HepG2 (cell line): ENCODE measurements around the gene SEPHS2. TPM values are rescaled to one million over a fixed set of nuclear protein-coding genes. Genes with fewer than 3 reads are reported as not detected.

Experiments used
- ATRX ChIP-seq: sonication (generic); formaldehyde crosslinking; IDR thresholded peaks from 2 replicates; pipeline ENCODE4 v1.4.0; 2020; ENCODE audit warnings: missing genetic modification reagents, borderline replicate concordance
- CCAR2 ChIP-seq: fragments of 200-400 bp; formaldehyde crosslinking; optimal IDR thresholded peaks from 2 replicates; pipeline ENCODE3; 2018; ENCODE audit warnings: low read depth, mild to moderate bottlenecking, low read length, moderate library complexity
- CERS6 ChIP-seq: sonication (generic); formaldehyde crosslinking; IDR thresholded peaks from 2 replicates; pipeline ENCODE4 v1.5.0; 2020; ENCODE audit warnings: missing genetic modification reagents
- FOSL2 ChIP-seq: sonication (generic); formaldehyde crosslinking; IDR thresholded peaks from 2 replicates; pipeline ENCODE4 v1.4.0; 2020; ENCODE audit warnings: missing genetic modification reagents
- HMG20A ChIP-seq: IDR thresholded peaks from 2 replicates; pipeline ENCODE4 v1.6.1; 2016; ENCODE audit warnings: borderline replicate concordance
- HNF1B ChIP-seq: sonication (generic); formaldehyde crosslinking; IDR thresholded peaks from 2 replicates; pipeline ENCODE4 v1.5.1; 2020; ENCODE audit warnings: mild to moderate bottlenecking, moderate library complexity, missing genetic modification reagents
- KDM6A ChIP-seq: IDR thresholded peaks from 2 replicates; pipeline ENCODE4 v1.6.1; 2016; ENCODE audit warnings: low read depth
- KLF13 ChIP-seq: sonication (generic); formaldehyde crosslinking; IDR thresholded peaks from 2 replicates; pipeline ENCODE4 v1.4.0; 2020; ENCODE audit warnings: mild to moderate bottlenecking, missing genetic modification reagents
- RFX3 ChIP-seq: IDR thresholded peaks from 2 replicates; pipeline ENCODE4 v1.6.1; 2016; ENCODE audit warnings: missing biosample characterization, missing genetic modification reagents
- ZBTB25 ChIP-seq: IDR thresholded peaks from 2 replicates; pipeline ENCODE4 v1.6.1; 2018; ENCODE audit warnings: missing genetic modification reagents
- ZBTB8A ChIP-seq: sonication (generic); formaldehyde crosslinking; IDR thresholded peaks from 2 replicates; pipeline ENCODE4 v1.4.0; 2020; ENCODE audit warnings: mild to moderate bottlenecking, low read depth, missing genetic modification reagents, borderline replicate concordance
- ZFP91 ChIP-seq: sonication (generic); formaldehyde crosslinking; IDR thresholded peaks from 2 replicates; pipeline ENCODE4 v1.9.0; 2022; ENCODE audit warnings: missing genetic modification reagents, mild to moderate bottlenecking, borderline replicate concordance
- ZNF468 ChIP-seq: sonication (generic); formaldehyde crosslinking; IDR thresholded peaks from 2 replicates; pipeline ENCODE4 v1.8.0; 2022; ENCODE audit warnings: mild to moderate bottlenecking, moderate library complexity, missing genetic modification reagents
- ZNF557 ChIP-seq: sonication (generic); formaldehyde crosslinking; IDR thresholded peaks from 2 replicates; pipeline ENCODE4 v1.4.0; 2020; ENCODE audit warnings: missing genetic modification reagents
- ZNF567 ChIP-seq: sonication (generic); formaldehyde crosslinking; IDR thresholded peaks from 2 replicates; pipeline ENCODE4 v1.8.1; 2023; ENCODE audit warnings: mild to moderate bottlenecking, missing genetic modification reagents, borderline replicate concordance
- ZNF607 ChIP-seq: sonication (generic); formaldehyde crosslinking; IDR thresholded peaks from 2 replicates; pipeline ENCODE4 v1.5.1; 2020; ENCODE audit warnings: missing genetic modification reagents, mild to moderate bottlenecking, borderline replicate concordance
- ZNF775 ChIP-seq: sonication (generic); formaldehyde crosslinking; IDR thresholded peaks from 2 replicates; pipeline ENCODE4 v1.4.0; 2020; ENCODE audit warnings: missing genetic modification reagents, mild to moderate bottlenecking, moderate library complexity, borderline replicate concordance
- ZNF883 ChIP-seq: sonication (generic); formaldehyde crosslinking; IDR thresholded peaks from 2 replicates; pipeline ENCODE4 v1.5.1; 2020; ENCODE audit warnings: mild to moderate bottlenecking, missing genetic modification reagents; ENCODE audit errors: not compliant biosample characterization
- polyA plus RNA-seq, 8 experiments: library from polyadenylated mRNA; depleted of rRNA in 3 of 8; stranded (reverse) in 7 of 8; unstranded in 1 of 8; fragments of >200 nt; fragmentation: Illumina TruSeq in 4 of 8; extraction: Trizol in 4 of 8; gene quantifications; 2 replicates each; pipeline versions ENCODE4 v1.2.1 to v1.2.3, GENCODE V29; 2011 to 2016; ENCODE audit warnings: low read depth in 4 of 8, missing spikeins in 1 of 8, mixed read lengths in 1 of 8; ENCODE audit not compliant: insufficient read depth in 1 of 8
- total RNA-seq, 5 experiments: library from RNA; depleted of rRNA; stranded (reverse); fragments of >200 nt; fragmentation: Illumina TruSeq; extraction: Trizol; gene quantifications; 2 replicates each; pipeline ENCODE4 v1.2.3, GENCODE V29; 2016; ENCODE audit warnings: low read depth in 1 of 5
- TF ChIP-seq, protein P1 (sequence below): sonication (generic); formaldehyde crosslinking; IDR thresholded peaks from 2 replicates; pipeline ENCODE4 v1.8.0; 2022; ENCODE audit warnings: missing genetic modification reagents, mild to moderate bottlenecking, moderate library complexity, borderline replicate concordance
- TF ChIP-seq, protein P2 (sequence below): sonication (generic); formaldehyde crosslinking; IDR thresholded peaks from 2 replicates; pipeline ENCODE4 v1.8.0; 2022; ENCODE audit warnings: missing genetic modification reagents, low read depth, mild to moderate bottlenecking, borderline replicate concordance

SEPHS2 gene
- total and polyA plus RNA-seq, 2 of the 13 experiments (the other 11 are each of a cell fraction or from before 2014, with no cell fraction given) = 20.7 to 127 TPM

DNA sequence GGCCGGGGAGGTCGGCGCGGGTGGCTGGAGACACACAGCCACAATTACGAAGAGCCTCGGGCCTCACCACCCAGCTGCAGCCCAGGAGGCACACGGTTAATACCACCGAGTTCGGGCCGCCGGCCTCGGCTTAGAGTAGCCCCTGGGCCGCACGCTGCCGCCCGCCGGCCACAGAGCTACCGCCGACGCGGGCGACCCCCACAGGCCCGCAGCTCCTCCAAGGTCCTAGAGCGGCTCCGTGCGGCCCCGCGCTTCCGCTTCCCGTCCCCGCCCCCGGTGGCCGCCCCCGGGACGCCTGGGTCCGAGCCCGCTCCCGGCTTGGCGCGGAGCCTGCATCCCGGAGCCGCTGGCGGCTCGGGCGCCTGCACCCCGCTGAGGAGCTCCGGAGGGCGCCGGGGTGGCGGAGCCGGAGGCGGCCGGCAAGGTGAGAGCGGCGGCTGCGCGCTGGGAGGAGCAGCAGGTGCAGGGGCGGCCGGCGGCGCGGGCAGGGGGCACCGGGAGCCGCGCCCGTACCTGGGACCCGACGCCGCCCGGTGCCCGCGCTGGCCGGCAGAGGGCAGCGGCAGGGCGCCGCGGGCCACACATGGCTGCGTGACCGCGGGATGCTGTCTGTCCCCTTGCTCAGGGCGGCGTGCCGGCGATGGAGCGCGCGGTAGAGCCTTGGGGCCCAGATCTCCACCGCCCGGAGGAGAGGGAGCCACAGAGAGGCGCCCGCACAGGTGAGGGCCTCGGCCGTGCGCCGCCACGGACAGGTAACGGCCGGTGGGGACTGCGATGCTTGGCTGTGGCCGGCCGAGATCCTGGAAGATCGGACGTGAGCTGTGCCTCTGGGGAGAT is 50.3 kb downstream of the SEPHS2 start, which contains the start of gene ZNF48 (continued):
- peak; percentile 94 for TF ChIP-seq ZFP91 (CRISPR knock-in tag)
- TF ChIP-seq ATRX (CRISPR knock-in tag) = no peak
- TF ChIP-seq, protein P1, sequence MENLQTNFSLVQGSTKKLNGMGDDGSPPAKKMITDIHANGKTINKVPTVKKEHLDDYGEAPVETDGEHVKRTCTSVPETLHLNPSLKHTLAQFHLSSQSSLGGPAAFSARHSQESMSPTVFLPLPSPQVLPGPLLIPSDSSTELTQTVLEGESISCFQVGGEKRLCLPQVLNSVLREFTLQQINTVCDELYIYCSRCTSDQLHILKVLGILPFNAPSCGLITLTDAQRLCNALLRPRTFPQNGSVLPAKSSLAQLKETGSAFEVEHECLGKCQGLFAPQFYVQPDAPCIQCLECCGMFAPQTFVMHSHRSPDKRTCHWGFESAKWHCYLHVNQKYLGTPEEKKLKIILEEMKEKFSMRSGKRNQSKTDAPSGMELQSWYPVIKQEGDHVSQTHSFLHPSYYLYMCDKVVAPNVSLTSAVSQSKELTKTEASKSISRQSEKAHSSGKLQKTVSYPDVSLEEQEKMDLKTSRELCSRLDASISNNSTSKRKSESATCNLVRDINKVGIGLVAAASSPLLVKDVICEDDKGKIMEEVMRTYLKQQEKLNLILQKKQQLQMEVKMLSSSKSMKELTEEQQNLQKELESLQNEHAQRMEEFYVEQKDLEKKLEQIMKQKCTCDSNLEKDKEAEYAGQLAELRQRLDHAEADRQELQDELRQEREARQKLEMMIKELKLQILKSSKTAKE (CRISPR knock-in tag) = no peak; the same call in 1 of the 2 replicates
- peak; percentile 80 for TF ChIP-seq ZNF567
- peak; percentile 39; the same call in 1 of the 2 replicates for TF ChIP-seq ZNF468 (CRISPR knock-in tag)
- TF ChIP-seq, protein P2, sequence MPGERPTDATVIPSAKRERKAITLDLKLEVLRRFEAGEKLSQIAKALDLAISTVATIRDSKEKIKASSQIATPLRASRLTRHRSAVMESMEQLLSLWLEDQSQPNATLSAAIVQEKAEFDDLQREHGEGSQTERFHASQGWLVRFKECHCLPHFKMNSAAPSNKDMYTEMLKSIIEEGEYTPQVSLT (CRISPR knock-in tag) = no peak
- peak; percentile 43 for TF ChIP-seq ZNF883 (CRISPR knock-in tag)
- TF ChIP-seq ZNF607 (CRISPR knock-in tag) = 0 out of 2 replicates have a peak, but pooled peaks have one; percentile 47
- TF ChIP-seq HMG20A (CRISPR knock-in tag) = no peak; the same call in 1 of the 2 replicates
- no peak for TF ChIP-seq ZBTB8A
- no peak for TF ChIP-seq RFX3 (CRISPR knock-in tag)
- TF ChIP-seq ZBTB25 (CRISPR knock-in tag) = peak; percentile 98
- no peak for TF ChIP-seq KLF13 (CRISPR knock-in tag)
- TF ChIP-seq KDM6A (CRISPR knock-in tag) = no peak
- peak; percentile 53 for TF ChIP-seq CCAR2
- TF ChIP-seq ZNF557 (CRISPR knock-in tag) = no peak; the same call in 1 of the 2 replicates
- no peak for TF ChIP-seq ZNF775 (CRISPR knock-in tag)
- TF ChIP-seq FOSL2 (CRISPR knock-in tag) = peak; percentile 60
- TF ChIP-seq CERS6 (CRISPR knock-in tag) = no peak
- TF ChIP-seq HNF1B (CRISPR knock-in tag) = 0 out of 2 replicates have a peak, but pooled peaks have one; percentile 13
